BLaER1 treated with 17β-estradiol and CSF1 and Interleukin-3, amounts not matched to agents 10 nM and 100 nM (cell line): ENCODE results near the gene TPRA1.

ENCODE experiments used
- H3K27ac ChIP-seq, 11 experiments: shearing (Covaris generic); formaldehyde crosslinking; 2 replicates each; pipeline ENCODE4 v1.8.1; 2022
- H3K27me3 ChIP-seq, 11 experiments: shearing (Covaris generic); formaldehyde crosslinking; 2 replicates each; pipeline ENCODE4 v1.8.1; 2022
- H3K36me3 ChIP-seq, 11 experiments: shearing (Covaris generic); formaldehyde crosslinking; 2 replicates each; pipeline ENCODE4 v1.8.1; 2022
- H3K4me1 ChIP-seq, 10 experiments: shearing (Covaris generic); formaldehyde crosslinking; 2 replicates each; pipeline ENCODE4 v1.8.1; 2022
- H3K4me2 ChIP-seq, 11 experiments: shearing (Covaris generic); formaldehyde crosslinking; 2 replicates each; pipeline ENCODE4 v1.8.1; 2022
- H3K4me3 ChIP-seq, 10 experiments: shearing (Covaris generic); formaldehyde crosslinking; 2 replicates each; pipeline ENCODE4 v1.8.1; 2022
- H3K9ac ChIP-seq, 11 experiments: shearing (Covaris generic); formaldehyde crosslinking; 2 replicates each; pipeline ENCODE4 v1.8.1; 2022
- H3K9me3 ChIP-seq, 11 experiments: shearing (Covaris generic); formaldehyde crosslinking; replicated peaks in 1 of 11; 2 replicates each; pipeline ENCODE4 v1.8.1; 2022
- H4K20me1 ChIP-seq, 11 experiments: shearing (Covaris generic); formaldehyde crosslinking; 2 replicates each; pipeline ENCODE4 v1.8.1; 2022
- Cebpa-rat ChIP-seq, 11 experiments: shearing (Covaris generic); IDR thresholded peaks; 2 replicates each; pipeline ENCODE4 v1.8.1; 2022

Gene TPRA1

GRCh38 chr3:127622031-127622430, 31.5 kb upstream of the TPRA1 start:
- Histone ChIP-seq H3K9me3 (no peaks in the 10 kb centered on the region), H3K4me2 (no peak overlapping the region), H3K4me1 (peaks cover 0 to 12% (median 6%) of the 10 kb centered on the region in 10 experiments; a peak in 7 of 20 replicates), H3K36me3 (peaks cover 50 to 64% (median 62%) of the 10 kb centered on the region in 11 experiments), H4K20me1 (peaks cover 0 to 63% (median 17%) of the 10 kb centered on the region in 11 experiments; a peak in 10 of 22 replicates), H3K4me3 (no peak overlapping the region), H3K9ac (no peak overlapping the region), H3K27me3 (peaks cover 0 to 4% (median 0%) of the 10 kb centered on the region in 11 experiments; a peak in 4 of 22 replicates), H3K27ac (no peak overlapping the region)
- TF ChIP-seq Cebpa-rat (IDR thresholded peaks at IDR 0.05): no peak

GRCh38 chr3:127620637-127621375, 30.3 kb upstream of the TPRA1 start:
- Histone ChIP-seq H3K4me1 (peaks cover 0 to 1% (median 0%) of the 10 kb centered on the region in 10 experiments; a peak in 2 of 20 replicates), H3K9me3 (no peaks in the 10 kb centered on the region), H3K9ac (no peak overlapping the region), H3K27ac (no peak overlapping the region), H4K20me1 (peaks cover 0 to 75% (median 27%) of the 10 kb centered on the region in 11 experiments; a peak in 12 of 22 replicates), H3K4me3 (no peak overlapping the region), H3K36me3 (peaks cover 60 to 77% (median 74%) of the 10 kb centered on the region in 11 experiments), H3K4me2 (no peak overlapping the region), H3K27me3 (no peaks in the 10 kb centered on the region)
- TF ChIP-seq Cebpa-rat (IDR thresholded peaks at IDR 0.05): no peak

- Histone ChIP-seq H3K27ac (no peak overlapping the region), H3K36me3 (peaks cover 66 to 96% (median 94%) of the 10 kb centered on the region in 11 experiments), H3K4me1 (peaks cover 0 to 9% (median 0%) of the 10 kb centered on the region in 10 experiments; a peak in 5 of 20 replicates), H3K9ac (no peak overlapping the region), H3K27me3 (no peaks in the 10 kb centered on the region), H4K20me1 (peaks cover 0 to 93% (median 47%) of the 10 kb centered on the region in 11 experiments; a peak in 13 of 22 replicates), H3K9me3 (no peaks in the 10 kb centered on the region), H3K4me3 (no peak overlapping the region), H3K4me2 (no peak overlapping the region)
- no peak for TF ChIP-seq Cebpa-rat (IDR thresholded peaks at IDR 0.05)
Observed at GRCh38 chr3:127618891-127619290, 28.4 kb upstream of the TPRA1 start.

- H3K36me3 ChIP-seq: peaks cover 67 to 100% (median 100%) of the 10 kb centered on the region in 11 experiments
- H3K9me3 ChIP-seq: no peaks in the 10 kb centered on the region
- no peak overlapping the region for H3K9ac ChIP-seq
- peaks cover 0 to 28% (median 17%) of the 10 kb centered on the region in 10 experiments; a peak in 16 of 20 replicates for H3K4me1 ChIP-seq
- H3K4me2 ChIP-seq: no peak overlapping the region
- no peaks in the 10 kb centered on the region for H3K27me3 ChIP-seq
- no peak overlapping the region for H3K4me3 ChIP-seq
- H4K20me1 ChIP-seq: peaks cover 0 to 94% (median 57%) of the 10 kb centered on the region in 11 experiments; a peak in 14 of 22 replicates
- TF ChIP-seq Cebpa-rat (IDR thresholded peaks at IDR 0.05): no peak
- no peak overlapping the region for H3K27ac ChIP-seq
Observed at GRCh38 chr3:127616836-127617605, 26.5 kb upstream of the TPRA1 start.

GRCh38 chr3:127615631-127616305, 25.2 kb upstream of the TPRA1 start:
- Histone ChIP-seq H3K4me1 (peaks cover 0 to 35% (median 21%) of the 10 kb centered on the region in 10 experiments; a peak in 16 of 20 replicates), H4K20me1 (peaks cover 0 to 89% (median 53%) of the 10 kb centered on the region in 11 experiments; a peak in 14 of 22 replicates), H3K4me3 (no peak overlapping the region), H3K36me3 (peaks cover 56 to 100% (median 98%) of the 10 kb centered on the region in 11 experiments), H3K27ac (no peak overlapping the region), H3K9me3 (no peaks in the 10 kb centered on the region), H3K9ac (no peak overlapping the region), H3K4me2 (no peak overlapping the region), H3K27me3 (no peaks in the 10 kb centered on the region)
- no peak for TF ChIP-seq Cebpa-rat (IDR thresholded peaks at IDR 0.05)

GRCh38 chr3:127614928-127615589, 24.5 kb upstream of the TPRA1 start:
- Histone ChIP-seq H3K4me1 (peaks cover 4 to 42% (median 28%) of the 10 kb centered on the region in 10 experiments), H4K20me1 (peaks cover 0 to 89% (median 58%) of the 10 kb centered on the region in 11 experiments; a peak in 14 of 22 replicates), H3K27me3 (no peaks in the 10 kb centered on the region), H3K4me3 (no peak overlapping the region), H3K27ac (no peak overlapping the region), H3K36me3 (peaks cover 54 to 100% (median 98%) of the 10 kb centered on the region in 11 experiments), H3K4me2 (no peak overlapping the region), H3K9ac (no peak overlapping the region), H3K9me3 (no peaks in the 10 kb centered on the region)
- no peak for TF ChIP-seq Cebpa-rat (IDR thresholded peaks at IDR 0.05)

GRCh38 chr3:127613406-127613805, 22.9 kb upstream of the TPRA1 start:
- peak overlapping the region in 3 of 11 experiments; percentile 9 to 25 (median 13); a peak in 2 of 22 replicates for H3K27ac ChIP-seq
- TF ChIP-seq Cebpa-rat (IDR thresholded peaks at IDR 0.05): no peak
- peaks cover 0 to 80% (median 55%) of the 10 kb centered on the region in 11 experiments; a peak in 14 of 22 replicates for H4K20me1 ChIP-seq
- H3K4me1 ChIP-seq: peaks cover 16 to 58% (median 45%) of the 10 kb centered on the region in 10 experiments
- H3K9ac ChIP-seq: peak overlapping the region in 1 of 11 experiments; percentile 1; a peak in 1 of 22 replicates
- H3K27me3 ChIP-seq: no peaks in the 10 kb centered on the region
- H3K36me3 ChIP-seq: peaks cover 47 to 99% (median 95%) of the 10 kb centered on the region in 11 experiments
- H3K9me3 ChIP-seq: no peaks in the 10 kb centered on the region
- peak overlapping the region in 6 of 11 experiments; percentile 18 to 55 (median 38); a peak in 9 of 22 replicates for H3K4me2 ChIP-seq
- no peak overlapping the region for H3K4me3 ChIP-seq

- Histone ChIP-seq H3K4me2 (peak overlapping the region in 8 of 11 experiments; percentile 18 to 55 (median 38); a peak in 14 of 22 replicates), H3K9me3 (no peaks in the 10 kb centered on the region), H3K36me3 (peaks cover 47 to 99% (median 95%) of the 10 kb centered on the region in 11 experiments), H4K20me1 (peaks cover 0 to 76% (median 55%) of the 10 kb centered on the region in 11 experiments; a peak in 14 of 22 replicates), H3K27ac (peak overlapping the region in 3 of 11 experiments; percentile 9 to 25 (median 13); a peak in 3 of 22 replicates), H3K9ac (peak overlapping the region in 1 of 11 experiments; percentile 1; a peak in 1 of 22 replicates), H3K4me1 (peaks cover 16 to 62% (median 46%) of the 10 kb centered on the region in 10 experiments), H3K27me3 (no peaks in the 10 kb centered on the region), H3K4me3 (no peak overlapping the region)
- TF ChIP-seq Cebpa-rat (IDR thresholded peaks at IDR 0.05): peak in 2 of 11 experiments; percentile 40 to 47; a peak in 1 of 22 replicates
Observed at GRCh38 chr3:127612966-127613365, 22.4 kb upstream of the TPRA1 start.
